GM12874 (cell line): ENCODE data around the gene CPT1A.

Experiments
- TF ChIP-seq, protein P1 (sequence below): IDR thresholded peaks from 2 replicates; pipeline ENCODE4 v1.5.1; 2011; ENCODE audit warnings: low read depth, mild to moderate bottlenecking, control low read depth, low read length, moderate library complexity; ENCODE audit not compliant: insufficient read depth

Gene CPT1A

DNA sequence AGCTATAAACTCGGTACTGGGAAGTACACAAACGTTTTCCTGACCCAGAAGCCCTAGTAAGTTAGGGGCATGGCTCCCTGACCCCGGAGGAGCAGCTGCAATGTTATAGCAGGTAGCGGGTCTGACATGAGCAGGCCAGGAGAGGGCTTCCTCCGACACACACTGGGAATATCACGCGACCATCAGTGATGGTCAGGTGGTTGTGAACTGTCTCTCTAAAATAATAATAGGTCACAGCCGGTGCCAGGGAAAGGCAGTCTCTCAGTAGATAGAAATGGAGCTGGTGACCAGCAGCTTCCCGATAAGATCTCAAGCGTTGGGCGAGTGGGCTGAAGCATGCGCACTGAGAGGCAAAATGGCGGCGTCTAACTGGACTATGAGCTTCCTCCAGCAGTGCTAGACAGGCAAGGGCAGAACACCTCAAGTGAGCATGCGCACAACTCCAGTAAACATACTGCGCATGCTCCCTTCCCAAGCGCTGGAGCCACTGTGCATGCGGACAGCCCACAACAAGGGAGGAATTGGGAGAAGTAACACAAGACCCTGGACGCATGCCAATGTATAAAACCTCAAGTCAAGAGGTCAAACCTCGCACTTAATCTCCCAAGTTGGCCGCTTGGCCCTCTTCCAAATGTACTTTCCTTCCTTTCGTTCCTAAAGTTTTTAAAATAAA, 68.1 kb downstream of the CPT1A start:
- TF ChIP-seq, protein P1, sequence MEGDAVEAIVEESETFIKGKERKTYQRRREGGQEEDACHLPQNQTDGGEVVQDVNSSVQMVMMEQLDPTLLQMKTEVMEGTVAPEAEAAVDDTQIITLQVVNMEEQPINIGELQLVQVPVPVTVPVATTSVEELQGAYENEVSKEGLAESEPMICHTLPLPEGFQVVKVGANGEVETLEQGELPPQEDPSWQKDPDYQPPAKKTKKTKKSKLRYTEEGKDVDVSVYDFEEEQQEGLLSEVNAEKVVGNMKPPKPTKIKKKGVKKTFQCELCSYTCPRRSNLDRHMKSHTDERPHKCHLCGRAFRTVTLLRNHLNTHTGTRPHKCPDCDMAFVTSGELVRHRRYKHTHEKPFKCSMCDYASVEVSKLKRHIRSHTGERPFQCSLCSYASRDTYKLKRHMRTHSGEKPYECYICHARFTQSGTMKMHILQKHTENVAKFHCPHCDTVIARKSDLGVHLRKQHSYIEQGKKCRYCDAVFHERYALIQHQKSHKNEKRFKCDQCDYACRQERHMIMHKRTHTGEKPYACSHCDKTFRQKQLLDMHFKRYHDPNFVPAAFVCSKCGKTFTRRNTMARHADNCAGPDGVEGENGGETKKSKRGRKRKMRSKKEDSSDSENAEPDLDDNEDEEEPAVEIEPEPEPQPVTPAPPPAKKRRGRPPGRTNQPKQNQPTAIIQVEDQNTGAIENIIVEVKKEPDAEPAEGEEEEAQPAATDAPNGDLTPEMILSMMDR: no peak

DNA sequence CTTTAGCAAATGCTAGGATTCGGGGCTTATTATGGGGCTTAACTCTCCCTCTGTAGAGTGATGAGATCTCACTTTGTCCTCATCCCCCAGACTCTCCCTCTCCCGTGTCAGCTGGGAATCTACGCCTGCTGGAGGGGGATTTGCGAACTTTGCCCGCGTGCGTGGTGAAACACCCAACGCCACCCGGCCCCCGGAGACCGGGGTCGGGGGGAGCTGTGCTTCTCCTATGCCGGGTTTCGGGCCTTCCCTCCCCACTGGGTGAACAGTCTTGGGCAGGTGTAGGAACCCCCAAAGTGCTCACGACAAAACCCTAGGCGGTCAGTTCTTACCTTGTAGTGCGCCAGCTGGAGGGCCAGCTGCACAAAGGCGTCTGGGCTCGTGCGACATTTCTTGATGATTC, 68.8 kb downstream of the CPT1A start:
- TF ChIP-seq, protein P1: no peak

DNA sequence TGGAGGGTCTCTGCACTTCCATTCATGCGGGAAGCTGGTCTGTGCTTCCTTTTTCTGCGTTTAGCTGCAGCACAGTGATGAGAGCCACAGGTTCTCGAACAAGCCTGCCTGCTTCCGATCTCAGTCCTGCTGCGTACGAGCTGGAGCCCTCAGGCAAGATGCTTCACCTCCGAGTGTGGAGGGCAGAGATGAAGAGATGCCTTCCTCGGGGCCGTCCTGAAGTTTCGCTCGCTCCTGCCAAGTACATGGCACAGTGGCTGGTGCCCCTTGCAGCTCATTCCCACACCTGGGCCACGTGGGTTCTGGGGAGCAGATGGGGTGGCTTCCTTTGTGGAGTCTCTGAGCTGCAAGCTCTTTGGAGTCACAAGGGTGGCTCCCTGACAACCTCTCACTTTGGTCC, 70.9 kb downstream of the CPT1A start:
- TF ChIP-seq, protein P1: no peak

DNA sequence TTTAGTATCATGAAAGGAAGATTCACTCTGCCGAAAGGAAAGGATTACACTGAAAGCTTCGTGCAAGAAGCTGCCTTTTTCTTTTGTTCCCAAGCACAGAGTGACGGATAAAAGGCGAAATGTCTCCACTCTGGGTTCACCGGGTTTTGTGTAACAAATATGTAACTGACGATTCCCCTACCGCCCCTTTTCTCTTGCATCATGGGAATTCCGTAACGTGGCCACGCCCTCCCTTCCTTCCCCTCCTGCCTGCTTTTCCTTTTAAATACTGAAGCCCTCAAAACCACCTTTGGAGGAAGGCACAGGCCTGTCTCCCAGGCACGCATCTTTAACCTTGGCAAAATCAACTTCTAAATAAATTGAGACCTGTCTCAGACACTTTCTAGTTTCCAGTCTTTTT, 74.0 kb downstream of the CPT1A start:
- TF ChIP-seq, protein P1: no peak

DNA sequence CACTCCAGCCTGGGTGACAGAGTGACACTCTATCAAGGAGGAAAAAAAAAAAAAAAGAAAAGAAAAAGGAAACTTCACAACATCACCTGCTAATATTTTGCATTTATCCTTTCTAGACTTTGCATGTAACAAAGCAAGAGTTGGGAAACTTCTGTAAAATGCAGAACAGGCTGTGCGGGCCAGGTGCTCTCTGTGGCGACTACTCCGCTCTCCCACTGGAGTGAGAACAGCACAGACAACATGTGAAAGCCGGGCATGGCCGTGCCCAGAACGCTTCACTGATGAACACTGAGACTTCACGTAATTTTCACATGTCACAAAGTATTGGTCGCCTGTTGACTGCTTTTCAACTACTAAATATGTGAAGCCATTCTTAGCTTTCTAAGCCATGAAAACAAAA, 74.9 kb downstream of the CPT1A start:
- TF ChIP-seq, protein P1: no peak

DNA sequence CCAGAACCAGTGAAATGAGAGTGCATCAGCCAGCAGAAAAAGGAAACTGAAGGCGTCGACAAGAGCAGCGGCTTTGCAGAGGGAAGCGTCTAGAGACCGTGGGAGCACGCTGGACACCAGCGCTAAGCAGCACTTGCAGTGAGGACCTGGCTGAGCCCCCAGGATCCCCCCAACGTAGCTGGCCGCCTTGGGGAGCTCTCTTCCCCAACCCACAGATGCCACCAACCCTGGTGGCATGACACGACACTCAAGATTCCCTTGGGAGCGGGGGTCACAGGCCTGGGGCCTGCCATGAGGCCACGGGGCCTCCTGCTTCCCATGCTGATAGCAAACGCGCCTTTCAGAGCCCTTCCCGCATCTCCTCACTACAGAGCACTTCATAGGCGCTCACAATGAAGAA, 77.0 kb downstream of the CPT1A start:
- TF ChIP-seq, protein P1: no peak

DNA sequence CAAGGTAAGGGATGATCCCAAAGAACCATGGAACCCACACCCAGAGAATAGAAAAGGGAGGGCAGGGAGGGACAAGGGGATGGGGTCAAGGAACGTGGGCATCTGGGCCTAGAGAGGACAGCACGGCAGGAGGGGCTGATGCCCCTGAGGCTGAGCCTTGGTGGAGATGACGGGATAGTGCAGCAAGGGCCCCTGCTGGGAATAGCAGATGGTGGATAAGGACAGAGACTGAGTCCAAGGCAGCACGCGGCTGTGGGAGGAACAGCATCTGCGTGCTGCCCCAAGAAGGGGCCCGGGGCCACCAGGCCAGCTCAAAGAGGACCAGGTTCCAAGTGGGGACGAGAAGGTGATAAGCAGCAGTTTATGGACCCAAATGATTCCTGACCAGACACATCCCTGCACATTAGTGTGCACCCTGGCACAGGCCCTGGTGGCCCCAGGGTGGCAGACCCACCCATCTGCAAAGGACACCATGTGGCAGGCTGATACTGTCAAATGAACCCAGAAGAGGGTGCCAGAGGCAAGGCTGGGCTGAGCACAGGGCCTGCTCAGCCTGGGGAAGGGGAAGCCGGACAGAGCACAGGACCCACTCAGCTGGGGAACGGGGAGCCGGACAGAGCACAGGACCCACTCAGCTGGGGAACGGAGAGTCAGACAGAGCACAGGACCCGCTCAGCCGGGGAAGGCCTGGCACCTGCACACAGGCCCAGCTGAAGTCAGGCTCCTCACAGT, 77.6 kb downstream of the CPT1A start:
- TF ChIP-seq, protein P1: no peak
